ENCODE results near the gene KCNMA1. TPM values are rescaled to one million over a fixed set of nuclear protein-coding genes. Genes with fewer than 3 reads are reported as not detected.

Gene KCNMA1
- total and polyA plus RNA-seq, 2 donors from 2014 or later = 4.2 to 8.9 TPM

- intact Hi-C loops (cut with DNase I) = no loop called here
- Histone ChIP-seq H3K27me3 (ENCODE audit: control insufficient read depth, insufficient read depth, low read length) (no peaks in the 10 kb centered on the region), H3K9ac (ENCODE audit: low read length in 3 of 3) (no peak overlapping the region), H3K4me1 (ENCODE audit: control insufficient read depth in 2 of 3, insufficient read depth in 2 of 3, low read depth in 1 of 3, low read length in 3 of 3) (no peaks in the 10 kb centered on the region), H3K4me3 (ENCODE audit: low read length in 3 of 3) (no peak overlapping the region), H3K9me3 (ENCODE audit: control insufficient read depth in 2 of 3, insufficient read depth in 1 of 3, low read length in 3 of 3) (no peaks in the 10 kb centered on the region), H3K36me3 (ENCODE audit: control insufficient read depth in 2 of 3, insufficient read depth in 3 of 3, low read length in 3 of 3) (no peaks in the 10 kb centered on the region), H3K27ac (ENCODE audit: low read depth in 2 of 2, low read length in 2 of 2) (no peak overlapping the region)
- FAIRE-seq (no peak), DNase-seq (no peak)
- no peak for TF ChIP-seq CTCF (IDR thresholded peaks at IDR 0.05; ENCODE audit: borderline replicate concordance, extremely low read depth, insufficient read depth)
Measured at GRCh38 chr10:76829724-76830123, 807.9 kb downstream of the KCNMA1 start.

Measured in kidney (tissue), 14 donors.